ENCODE results near the gene NRN1. TPM values are rescaled to one million over a fixed set of nuclear protein-coding genes. Genes with fewer than 3 reads are reported as not detected.
A peak's percentile ranks its signal among the peaks of the same experiment; 100 is the strongest.

NRN1 gene
- total RNA-seq, 2 donors from 2014 or later = 5.0 to 7.5 TPM

DNA sequence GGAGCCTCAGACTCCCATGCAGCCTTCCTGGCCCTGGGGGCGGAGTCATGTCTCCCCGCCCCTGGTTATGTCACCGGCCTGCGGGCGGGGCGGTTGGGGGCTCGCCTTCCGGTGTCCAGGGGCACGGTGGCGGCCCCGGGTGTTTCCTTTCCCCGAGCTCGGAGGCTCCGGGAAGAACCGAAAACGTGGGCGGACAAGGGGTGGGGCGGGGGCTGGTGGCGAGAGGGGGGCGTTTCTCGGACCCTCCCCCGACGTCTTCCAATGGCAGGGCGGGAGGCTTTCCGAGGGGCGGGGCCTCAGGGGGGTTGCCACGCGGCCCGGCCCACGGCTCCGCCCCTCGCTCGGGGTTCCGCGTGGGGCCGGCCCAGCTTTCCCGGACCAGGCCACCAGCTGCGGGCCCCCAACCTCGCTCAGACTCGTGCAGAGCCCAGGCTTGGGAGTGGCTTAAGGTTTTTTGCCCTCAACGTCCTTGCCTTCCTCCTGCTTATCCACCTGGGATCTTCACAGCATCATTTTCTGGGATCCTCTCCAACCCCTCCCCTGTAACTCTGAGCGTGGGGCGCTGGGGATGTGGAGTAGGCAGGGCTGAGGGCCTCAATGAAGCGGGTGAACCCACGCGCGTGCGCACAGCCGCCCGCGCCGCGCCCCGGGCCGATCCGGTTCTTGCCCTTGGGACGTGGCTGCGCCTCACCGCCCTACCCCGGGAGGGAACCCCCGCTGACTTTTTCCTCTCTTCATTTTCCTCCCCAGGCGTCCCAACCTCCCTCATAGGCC is 2.1 kb upstream of the NRN1 start:
- Histone ChIP-seq H3K4me3 (peak overlapping the region; percentile 69), H3K27ac (no peak overlapping the region), H3K27me3 (replicated peaks; ENCODE audit: insufficient read depth) (peaks cover 43% of the 10 kb centered on the region), H3K36me3 (no peaks in the 10 kb centered on the region), H3K9me3 (no peaks in the 10 kb centered on the region), H3K4me1 (ENCODE audit: control insufficient read depth in 1 of 2, low read depth in 2 of 2) (peaks cover 16 to 36% of the 10 kb centered on the region in 2 donors)
- ATAC-seq (ENCODE audit: insufficient number of reproducible peaks, low FRiP score, low read depth) (no peak), DNase-seq (ENCODE audit: low spot score) (no peak)
- TF ChIP-seq, protein P1, sequence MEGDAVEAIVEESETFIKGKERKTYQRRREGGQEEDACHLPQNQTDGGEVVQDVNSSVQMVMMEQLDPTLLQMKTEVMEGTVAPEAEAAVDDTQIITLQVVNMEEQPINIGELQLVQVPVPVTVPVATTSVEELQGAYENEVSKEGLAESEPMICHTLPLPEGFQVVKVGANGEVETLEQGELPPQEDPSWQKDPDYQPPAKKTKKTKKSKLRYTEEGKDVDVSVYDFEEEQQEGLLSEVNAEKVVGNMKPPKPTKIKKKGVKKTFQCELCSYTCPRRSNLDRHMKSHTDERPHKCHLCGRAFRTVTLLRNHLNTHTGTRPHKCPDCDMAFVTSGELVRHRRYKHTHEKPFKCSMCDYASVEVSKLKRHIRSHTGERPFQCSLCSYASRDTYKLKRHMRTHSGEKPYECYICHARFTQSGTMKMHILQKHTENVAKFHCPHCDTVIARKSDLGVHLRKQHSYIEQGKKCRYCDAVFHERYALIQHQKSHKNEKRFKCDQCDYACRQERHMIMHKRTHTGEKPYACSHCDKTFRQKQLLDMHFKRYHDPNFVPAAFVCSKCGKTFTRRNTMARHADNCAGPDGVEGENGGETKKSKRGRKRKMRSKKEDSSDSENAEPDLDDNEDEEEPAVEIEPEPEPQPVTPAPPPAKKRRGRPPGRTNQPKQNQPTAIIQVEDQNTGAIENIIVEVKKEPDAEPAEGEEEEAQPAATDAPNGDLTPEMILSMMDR (IDR thresholded peaks at IDR 0.05) = no peak

DNA sequence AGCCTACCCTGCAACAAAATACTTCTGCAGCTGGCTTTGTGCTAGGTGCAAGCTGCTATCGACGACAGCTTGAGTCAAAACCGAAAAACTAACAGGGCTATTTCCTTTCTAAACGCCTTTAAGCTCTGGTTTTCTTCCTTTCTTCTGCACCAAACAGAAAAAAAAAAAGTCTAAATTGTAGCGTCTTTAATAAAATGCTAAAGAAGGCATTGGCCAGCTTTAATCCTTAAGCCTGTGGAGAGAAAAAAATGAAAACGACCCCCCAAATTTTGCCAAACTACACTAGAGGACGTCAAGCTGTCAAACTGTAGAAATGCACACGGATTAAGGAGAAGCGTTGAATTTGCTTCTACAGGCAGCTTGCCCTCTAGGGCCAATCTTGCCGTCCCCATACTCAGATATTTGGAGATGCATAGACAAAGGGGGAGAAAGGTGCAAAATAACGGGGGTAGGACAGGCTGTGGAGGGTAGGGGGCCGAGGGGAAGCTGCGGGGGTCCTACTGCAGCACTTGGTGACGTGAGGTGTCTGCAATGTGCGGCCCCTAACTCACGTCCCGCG is 1.4 kb upstream of the NRN1 start:
- Histone ChIP-seq H3K9me3 (no peaks in the 10 kb centered on the region), H3K27me3 (replicated peaks; ENCODE audit: insufficient read depth) (peaks cover 50% of the 10 kb centered on the region), H3K4me3 (peak overlapping the region; percentile 69), H3K36me3 (no peaks in the 10 kb centered on the region), H3K27ac (no peak overlapping the region), H3K4me1 (ENCODE audit: control insufficient read depth in 1 of 2, low read depth in 2 of 2) (peaks cover 16 to 43% of the 10 kb centered on the region in 2 donors)
- TF ChIP-seq, protein P1 (IDR thresholded peaks at IDR 0.05) = no peak
- no peak for DNase-seq (ENCODE audit: low spot score)
- no peak for ATAC-seq (ENCODE audit: insufficient number of reproducible peaks, low FRiP score, low read depth)

DNA sequence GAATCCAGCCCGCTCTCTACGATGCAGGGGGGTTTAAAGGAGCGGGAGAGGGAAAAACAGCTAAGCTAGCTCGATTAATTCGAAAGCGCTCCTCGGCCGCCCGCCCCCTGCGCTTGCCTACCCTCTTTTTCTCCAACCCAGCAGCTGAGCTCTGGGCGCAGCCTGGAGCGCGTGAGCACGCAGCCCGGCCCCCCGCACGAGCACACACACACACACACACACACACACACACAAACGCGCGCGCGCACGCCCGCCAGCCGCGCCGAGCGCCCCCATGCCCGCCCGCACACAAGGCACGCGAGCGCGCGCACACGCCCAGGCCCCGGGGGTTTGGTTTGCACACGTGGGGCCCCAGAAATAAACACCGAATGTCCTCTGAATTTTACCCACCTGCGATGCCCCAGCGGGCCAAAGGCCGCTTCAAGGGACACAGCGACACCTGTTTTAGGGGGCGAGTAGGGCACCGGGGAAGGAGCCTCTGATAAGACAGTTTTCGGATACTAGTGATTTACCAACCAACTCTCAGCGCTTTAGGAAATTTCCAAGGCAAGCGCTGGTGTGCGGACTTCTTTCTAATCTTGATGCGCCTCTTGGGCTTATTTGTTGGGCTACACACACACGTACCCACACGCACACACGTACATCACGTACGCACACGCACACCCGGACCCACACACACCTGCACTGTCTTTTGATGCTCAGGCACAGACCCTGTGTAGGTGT is 802 bp upstream of the NRN1 start:
- Histone ChIP-seq H3K4me3 (peak overlapping the region; percentile 69), H3K4me1 (ENCODE audit: control insufficient read depth in 1 of 2, low read depth in 2 of 2) (peaks cover 16 to 48% of the 10 kb centered on the region in 2 donors), H3K27me3 (replicated peaks; ENCODE audit: insufficient read depth) (peaks cover 55% of the 10 kb centered on the region), H3K36me3 (no peaks in the 10 kb centered on the region), H3K9me3 (no peaks in the 10 kb centered on the region), H3K27ac (peak overlapping the region in 1 of 2 donors; percentile 53)
- ATAC-seq (ENCODE audit: insufficient number of reproducible peaks, low FRiP score, low read depth) (no peak), DNase-seq (ENCODE audit: low spot score) (no peak)
- TF ChIP-seq, protein P1 (IDR thresholded peaks at IDR 0.05) = no peak

DNA sequence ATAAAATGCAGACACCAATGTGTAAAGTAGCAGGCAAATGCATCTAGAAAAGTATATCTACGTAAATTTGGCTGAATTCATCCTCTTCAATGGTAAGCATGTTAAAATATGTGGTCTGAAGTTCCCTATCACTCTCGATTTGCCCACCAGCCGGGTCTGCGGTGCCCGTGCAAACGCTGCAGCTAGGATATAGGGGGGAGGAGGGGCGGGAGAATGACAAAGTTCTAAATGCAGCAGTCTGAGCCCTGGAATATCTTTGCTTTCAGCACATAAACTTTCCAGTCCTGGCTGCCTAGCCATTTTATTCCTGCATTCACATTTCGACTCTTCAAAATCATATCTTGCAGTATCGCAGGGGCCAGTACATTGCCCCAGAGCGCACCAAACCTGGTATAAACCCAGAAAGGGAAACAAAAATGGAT is 708 bp downstream of the NRN1 start:
- TF ChIP-seq, protein P1 (IDR thresholded peaks at IDR 0.05) = no peak
- DNase-seq (ENCODE audit: low spot score) (no peak), ATAC-seq (ENCODE audit: insufficient number of reproducible peaks, low FRiP score, low read depth) (no peak)
- Histone ChIP-seq H3K27ac (peak overlapping the region in 1 of 2 donors; percentile 26), H3K4me1 (ENCODE audit: control insufficient read depth in 1 of 2, low read depth in 2 of 2) (peaks cover 16 to 48% of the 10 kb centered on the region in 2 donors), H3K4me3 (peak overlapping the region; percentile 69), H3K36me3 (no peaks in the 10 kb centered on the region), H3K27me3 (replicated peaks; ENCODE audit: insufficient read depth) (peaks cover 55% of the 10 kb centered on the region), H3K9me3 (no peaks in the 10 kb centered on the region)
